ENCODE measurements around the gene NSUN7. TPM values are rescaled to one million over a fixed set of nuclear protein-coding genes. Genes with fewer than 3 reads are reported as not detected.
"Not testable (repeated sequence)": the region's sequence is repeated elsewhere in the genome, so short reads cannot be mapped to it uniquely, and the experiment has no call there.

NSUN7 gene
- total RNA-seq (2014; rRNA removed; shearing (Covaris generic)) = 19.8 and 26.5 TPM in 2 replicates

GRCh38 chr4:40749717-40750460, at the start of gene NSUN7:
NSUN7 (plus strand) TSS chr4:40749955; CDS start chr4:40750694, 739 bp downstream.
- H3K4me3 ChIP-seq (ENCODE audit: insufficient read depth, low read depth, low read length) = peak within 1 kb of the TSS; percentile 81
- DNase-seq = peak; percentile 90
- no peaks in the 10 kb centered on the region for H3K27me3 ChIP-seq (ENCODE audit: control insufficient read depth, insufficient read depth, low read length)
- H3K36me3 ChIP-seq (replicated peaks; ENCODE audit: control insufficient read depth, insufficient read depth, low read length) = peaks cover 5% of the 10 kb centered on the region

- no peaks in the 10 kb centered on the region for H3K36me3 ChIP-seq (replicated peaks; ENCODE audit: control insufficient read depth, insufficient read depth, low read length)
- DNase-seq = no peak
- H3K27me3 ChIP-seq (ENCODE audit: control insufficient read depth, insufficient read depth, low read length) = no peaks in the 10 kb centered on the region
- H3K4me3 ChIP-seq (ENCODE audit: insufficient read depth, low read depth, low read length) = no peak overlapping the region
Measured at GRCh38 chr4:40702137-40702799, 47.5 kb upstream of the NSUN7 start.

GRCh38 chr4:40702800-40703151, 47.0 kb upstream of the NSUN7 start:
- Histone ChIP-seq H3K36me3 (replicated peaks; ENCODE audit: control insufficient read depth, insufficient read depth, low read length) (no peaks in the 10 kb centered on the region), H3K4me3 (ENCODE audit: insufficient read depth, low read depth, low read length) (no peak overlapping the region), H3K27me3 (ENCODE audit: control insufficient read depth, insufficient read depth, low read length) (no peaks in the 10 kb centered on the region)
- no peak for DNase-seq

- H3K36me3 ChIP-seq (replicated peaks; ENCODE audit: control insufficient read depth, insufficient read depth, low read length) = no peaks in the 10 kb centered on the region
- no peak for DNase-seq
- no peaks in the 10 kb centered on the region for H3K27me3 ChIP-seq (ENCODE audit: control insufficient read depth, insufficient read depth, low read length)
- no peak overlapping the region for H3K4me3 ChIP-seq (ENCODE audit: insufficient read depth, low read depth, low read length)
Measured at GRCh38 chr4:40704073-40704472, 45.7 kb upstream of the NSUN7 start.

GRCh38 chr4:40710484-40711254, 39.1 kb upstream of the NSUN7 start:
- no peak for DNase-seq
- no peaks in the 10 kb centered on the region for H3K27me3 ChIP-seq (ENCODE audit: control insufficient read depth, insufficient read depth, low read length)
- H3K4me3 ChIP-seq (ENCODE audit: insufficient read depth, low read depth, low read length) = no peak overlapping the region
- H3K36me3 ChIP-seq (replicated peaks; ENCODE audit: control insufficient read depth, insufficient read depth, low read length) = no peaks in the 10 kb centered on the region

GRCh38 chr4:40713001-40713400, 36.8 kb upstream of the NSUN7 start:
- not testable (repeated sequence) for H3K36me3 ChIP-seq (replicated peaks; ENCODE audit: control insufficient read depth, insufficient read depth, low read length); DNase-seq; H3K27me3 ChIP-seq (ENCODE audit: control insufficient read depth, insufficient read depth, low read length)

GRCh38 chr4:40713798-40714197, 36.0 kb upstream of the NSUN7 start:
- peak; percentile 16 for DNase-seq
- Histone ChIP-seq H3K36me3 (replicated peaks; ENCODE audit: control insufficient read depth, insufficient read depth, low read length) (no peaks in the 10 kb centered on the region), H3K4me3 (ENCODE audit: insufficient read depth, low read depth, low read length) (no peak overlapping the region), H3K27me3 (ENCODE audit: control insufficient read depth, insufficient read depth, low read length) (no peaks in the 10 kb centered on the region)

More at GRCh38 chr4:40713001-40713400, 36.8 kb upstream of the NSUN7 start:
- H3K4me3 ChIP-seq (ENCODE audit: insufficient read depth, low read depth, low read length) = not testable (repeated sequence)

- peak; percentile 39 for DNase-seq
- no peak overlapping the region for H3K4me3 ChIP-seq (ENCODE audit: insufficient read depth, low read depth, low read length)
- no peaks in the 10 kb centered on the region for H3K27me3 ChIP-seq (ENCODE audit: control insufficient read depth, insufficient read depth, low read length)
- H3K36me3 ChIP-seq (replicated peaks; ENCODE audit: control insufficient read depth, insufficient read depth, low read length) = no peaks in the 10 kb centered on the region
Measured at GRCh38 chr4:40718586-40718985, 31.2 kb upstream of the NSUN7 start.

GRCh38 chr4:40719008-40719623, 30.6 kb upstream of the NSUN7 start:
- Histone ChIP-seq H3K36me3 (replicated peaks; ENCODE audit: control insufficient read depth, insufficient read depth, low read length) (no peaks in the 10 kb centered on the region), H3K4me3 (ENCODE audit: insufficient read depth, low read depth, low read length) (no peak overlapping the region), H3K27me3 (ENCODE audit: control insufficient read depth, insufficient read depth, low read length) (no peaks in the 10 kb centered on the region)
- DNase-seq = peak; percentile 27

GRCh38 chr4:40720351-40720750, 29.4 kb upstream of the NSUN7 start:
- no peak overlapping the region for H3K4me3 ChIP-seq (ENCODE audit: insufficient read depth, low read depth, low read length)
- no peak for DNase-seq
- no peaks in the 10 kb centered on the region for H3K36me3 ChIP-seq (replicated peaks; ENCODE audit: control insufficient read depth, insufficient read depth, low read length)
- no peaks in the 10 kb centered on the region for H3K27me3 ChIP-seq (ENCODE audit: control insufficient read depth, insufficient read depth, low read length)

GRCh38 chr4:40720916-40721315, 28.8 kb upstream of the NSUN7 start:
- no peaks in the 10 kb centered on the region for H3K36me3 ChIP-seq (replicated peaks; ENCODE audit: control insufficient read depth, insufficient read depth, low read length)
- no peak for DNase-seq
- H3K4me3 ChIP-seq (ENCODE audit: insufficient read depth, low read depth, low read length) = no peak overlapping the region
- no peaks in the 10 kb centered on the region for H3K27me3 ChIP-seq (ENCODE audit: control insufficient read depth, insufficient read depth, low read length)

- no peak for DNase-seq
- H3K4me3 ChIP-seq (ENCODE audit: insufficient read depth, low read depth, low read length) = no peak overlapping the region
- H3K36me3 ChIP-seq (replicated peaks; ENCODE audit: control insufficient read depth, insufficient read depth, low read length) = no peaks in the 10 kb centered on the region
- no peaks in the 10 kb centered on the region for H3K27me3 ChIP-seq (ENCODE audit: control insufficient read depth, insufficient read depth, low read length)
Measured at GRCh38 chr4:40721730-40722171, 28.0 kb upstream of the NSUN7 start.

- H3K4me3 ChIP-seq (ENCODE audit: insufficient read depth, low read depth, low read length) = no peak overlapping the region
- no peaks in the 10 kb centered on the region for H3K36me3 ChIP-seq (replicated peaks; ENCODE audit: control insufficient read depth, insufficient read depth, low read length)
- DNase-seq = no peak
- no peaks in the 10 kb centered on the region for H3K27me3 ChIP-seq (ENCODE audit: control insufficient read depth, insufficient read depth, low read length)
Measured at GRCh38 chr4:40722576-40723161, 27.1 kb upstream of the NSUN7 start.

GRCh38 chr4:40723728-40724127, 26.0 kb upstream of the NSUN7 start:
- Histone ChIP-seq H3K27me3 (ENCODE audit: control insufficient read depth, insufficient read depth, low read length) (no peaks in the 10 kb centered on the region), H3K36me3 (replicated peaks; ENCODE audit: control insufficient read depth, insufficient read depth, low read length) (no peaks in the 10 kb centered on the region)

More at GRCh38 chr4:40723728-40724127, 26.0 kb upstream of the NSUN7 start:
- no peak overlapping the region for H3K4me3 ChIP-seq (ENCODE audit: insufficient read depth, low read depth, low read length)
- no peak for DNase-seq
